Measurements from ENCODE around the gene LYAR. TPM values are rescaled to one million over a fixed set of nuclear protein-coding genes. Genes with fewer than 3 reads are reported as not detected.

Gene LYAR
- total RNA-seq, 4 donors from 2014 or later = 12.2 to 18.4 (median 13.3) TPM

GRCh38 chr4:4334798-4335520 is 45.0 kb upstream of the LYAR start:
- whole genome bisulfite sequencing = 52% methylated on average over 21 of the region's 21 CpGs
- Histone ChIP-seq H3K27me3 (peaks cover 0 to 6% (median 0%) of the 10 kb centered on the region in 4 donors), H3K9me3 (peaks cover 0 to 5% (median 4%) of the 10 kb centered on the region in 4 donors), H3K36me3 (no peaks in the 10 kb centered on the region), H3K27ac (replicated peaks in 1 of 4) (no peak overlapping the region), H3K4me1 (peaks cover 0 to 3% (median 0%) of the 10 kb centered on the region in 4 donors), H3K4me3 (no peak overlapping the region)
- TF ChIP-seq, protein P1, sequence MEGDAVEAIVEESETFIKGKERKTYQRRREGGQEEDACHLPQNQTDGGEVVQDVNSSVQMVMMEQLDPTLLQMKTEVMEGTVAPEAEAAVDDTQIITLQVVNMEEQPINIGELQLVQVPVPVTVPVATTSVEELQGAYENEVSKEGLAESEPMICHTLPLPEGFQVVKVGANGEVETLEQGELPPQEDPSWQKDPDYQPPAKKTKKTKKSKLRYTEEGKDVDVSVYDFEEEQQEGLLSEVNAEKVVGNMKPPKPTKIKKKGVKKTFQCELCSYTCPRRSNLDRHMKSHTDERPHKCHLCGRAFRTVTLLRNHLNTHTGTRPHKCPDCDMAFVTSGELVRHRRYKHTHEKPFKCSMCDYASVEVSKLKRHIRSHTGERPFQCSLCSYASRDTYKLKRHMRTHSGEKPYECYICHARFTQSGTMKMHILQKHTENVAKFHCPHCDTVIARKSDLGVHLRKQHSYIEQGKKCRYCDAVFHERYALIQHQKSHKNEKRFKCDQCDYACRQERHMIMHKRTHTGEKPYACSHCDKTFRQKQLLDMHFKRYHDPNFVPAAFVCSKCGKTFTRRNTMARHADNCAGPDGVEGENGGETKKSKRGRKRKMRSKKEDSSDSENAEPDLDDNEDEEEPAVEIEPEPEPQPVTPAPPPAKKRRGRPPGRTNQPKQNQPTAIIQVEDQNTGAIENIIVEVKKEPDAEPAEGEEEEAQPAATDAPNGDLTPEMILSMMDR (IDR thresholded peaks at IDR 0.05) = peak; percentile 40 to 68 (median 49)
- no peak for TF ChIP-seq POLR2AphosphoS5 (IDR thresholded peaks at IDR 0.05)
- no peak for TF ChIP-seq EP300 (IDR thresholded peaks at IDR 0.05)
- intact Hi-C loops (cut with DNase I) = loop anchor here (2.0 kb wide), 1 partner anchor 82 kb away; no protein-coding TSS in a partner anchor
- DNase-seq (ENCODE audit: extremely low spot score) = no peak

GRCh38 chr4:4333265-4333706 is 43.3 kb upstream of the LYAR start:
- Histone ChIP-seq H3K27me3 (peaks cover 0 to 10% (median 0%) of the 10 kb centered on the region in 4 donors), H3K27ac (replicated peaks in 1 of 4) (no peak overlapping the region), H3K4me3 (no peak overlapping the region), H3K4me1 (peaks cover 0 to 3% (median 0%) of the 10 kb centered on the region in 4 donors), H3K36me3 (no peaks in the 10 kb centered on the region), H3K9me3 (peaks cover 0 to 7% (median 6%) of the 10 kb centered on the region in 4 donors)
- intact Hi-C loops (cut with DNase I) = no loop called here
- 68% methylated on average over 11 of the region's 11 CpGs for WGBS
- no peak for DNase-seq (ENCODE audit: extremely low spot score)
- no peak for TF ChIP-seq POLR2AphosphoS5 (IDR thresholded peaks at IDR 0.05)
- TF ChIP-seq, protein P1 (IDR thresholded peaks at IDR 0.05) = no peak
- no peak for TF ChIP-seq POLR2A (IDR thresholded peaks at IDR 0.05; ENCODE audit: low read depth)
- no peak for TF ChIP-seq EP300 (IDR thresholded peaks at IDR 0.05)

DNA sequence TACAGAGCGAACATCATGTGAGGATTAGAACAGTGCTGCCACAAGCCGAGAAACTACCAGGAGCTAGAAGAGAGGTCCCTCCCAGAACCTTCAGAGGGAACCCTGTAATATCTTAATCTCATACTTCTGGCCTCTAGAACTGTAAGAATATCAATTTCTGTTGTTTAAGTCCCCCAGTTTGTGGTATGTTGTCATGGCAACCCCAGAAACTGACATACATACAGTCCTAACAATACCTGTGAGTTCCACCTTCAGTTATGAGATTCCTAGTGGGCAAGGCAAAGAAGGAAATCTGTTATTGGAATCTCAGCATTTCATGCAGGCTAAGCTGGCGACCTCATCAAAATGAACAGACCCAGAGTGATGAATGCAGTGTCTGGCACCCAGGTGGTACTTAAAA is 42.6 kb upstream of the LYAR start:
- TF ChIP-seq, protein P1 (IDR thresholded peaks at IDR 0.05) = no peak
- TF ChIP-seq EP300 (IDR thresholded peaks at IDR 0.05) = no peak
- no peak for TF ChIP-seq POLR2AphosphoS5 (IDR thresholded peaks at IDR 0.05)
- no peak for TF ChIP-seq POLR2A (IDR thresholded peaks at IDR 0.05; ENCODE audit: low read depth)
- intact Hi-C loops (cut with DNase I) = no loop called here
- H3K27ac ChIP-seq (replicated peaks in 1 of 4) = no peak overlapping the region
- WGBS = 85% methylated on average over 3 of the region's 3 CpGs
- no peak for DNase-seq (ENCODE audit: extremely low spot score)
- no peak overlapping the region for H3K4me3 ChIP-seq
- H3K4me1 ChIP-seq = peaks cover 0 to 3% (median 0%) of the 10 kb centered on the region in 4 donors
- no peaks in the 10 kb centered on the region for H3K36me3 ChIP-seq
- H3K27me3 ChIP-seq = peaks cover 0 to 17% (median 0%) of the 10 kb centered on the region in 4 donors
- H3K9me3 ChIP-seq = peaks cover 0 to 7% (median 6%) of the 10 kb centered on the region in 4 donors

DNA sequence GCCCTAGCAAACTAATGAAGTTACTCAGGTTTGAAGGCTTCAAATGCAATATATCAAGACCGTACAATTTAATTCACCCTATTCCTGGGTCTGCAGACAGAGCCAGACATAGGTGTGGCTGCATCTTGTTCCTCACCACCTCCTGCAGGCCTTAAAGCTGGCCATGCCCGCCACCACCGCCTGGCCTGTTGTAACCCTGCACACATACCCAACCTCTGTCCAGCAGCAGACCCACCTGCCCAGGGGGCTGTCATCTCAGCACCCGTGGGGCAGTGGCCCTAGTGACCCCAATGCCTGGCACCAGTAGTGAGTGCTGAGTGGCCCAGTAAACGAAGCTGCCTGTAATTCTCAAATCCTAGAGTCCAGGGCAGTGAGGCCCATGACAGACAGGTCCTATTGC is 40.8 kb upstream of the LYAR start:
- DNase-seq (ENCODE audit: extremely low spot score) = no peak
- TF ChIP-seq POLR2A (IDR thresholded peaks at IDR 0.05; ENCODE audit: low read depth) (no peak), POLR2AphosphoS5 (IDR thresholded peaks at IDR 0.05) (no peak)
- intact Hi-C loops (cut with DNase I) = no loop called here
- H3K36me3 ChIP-seq = no peaks in the 10 kb centered on the region
- peaks cover 0 to 13% (median 0%) of the 10 kb centered on the region in 4 donors for H3K27me3 ChIP-seq
- H3K27ac ChIP-seq (replicated peaks in 1 of 4) = no peak overlapping the region
- H3K4me1 ChIP-seq = peaks cover 0 to 3% (median 0%) of the 10 kb centered on the region in 4 donors
- peaks cover 0 to 7% (median 6%) of the 10 kb centered on the region in 4 donors for H3K9me3 ChIP-seq
- no peak overlapping the region for H3K4me3 ChIP-seq
- 92% methylated on average over 2 of the region's 5 CpGs for WGBS

GRCh38 chr4:4329496-4329895 is 39.5 kb upstream of the LYAR start:
- intact Hi-C loops (cut with DNase I) = no loop called here
- no peaks in the 10 kb centered on the region for H3K36me3 ChIP-seq
- WGBS = 96% methylated on average over 10 of the region's 10 CpGs
- DNase-seq (ENCODE audit: extremely low spot score) = no peak
- no peak overlapping the region for H3K4me3 ChIP-seq
- H3K27me3 ChIP-seq = peaks cover 0 to 13% (median 0%) of the 10 kb centered on the region in 4 donors
- peaks cover 0 to 7% (median 6%) of the 10 kb centered on the region in 4 donors for H3K9me3 ChIP-seq
- TF ChIP-seq EP300 (IDR thresholded peaks at IDR 0.05) (no peak), POLR2A (IDR thresholded peaks at IDR 0.05; ENCODE audit: low read depth) (no peak), POLR2AphosphoS5 (IDR thresholded peaks at IDR 0.05) (no peak)
- TF ChIP-seq, protein P1 (IDR thresholded peaks at IDR 0.05) = no peak
- H3K27ac ChIP-seq (replicated peaks in 1 of 4) = no peak overlapping the region
- H3K4me1 ChIP-seq = no peaks in the 10 kb centered on the region

Measured in esophagus muscularis mucosa (tissue), 4 donors.